K562 (cell line): ENCODE data around the gene CTDSP1. TPM values are rescaled to one million over a fixed set of nuclear protein-coding genes. Genes with fewer than 3 reads are reported as not detected.

Experiments
- BRF1 ChIP-seq: IDR thresholded peaks from 3 replicates; pipeline ENCODE4 v1.6.1; 2011; ENCODE audit warnings: borderline replicate concordance, mild to moderate bottlenecking; ENCODE audit not compliant: insufficient read length; ENCODE audit errors: extremely low read depth
- CHD7 ChIP-seq: fragments of 200-600 bp; sonication (generic); IDR thresholded peaks from one replicate; pipeline ENCODE4 v1.6.1; 2012; ENCODE audit warnings: mild to moderate bottlenecking, low read depth, low read length, inconsistent platforms
- CUX1 ChIP-seq: fragments of 200-800 bp; sonication (Bioruptor generic); IDR thresholded peaks from 2 replicates; pipeline ENCODE4 v1.6.1; 2016; ENCODE audit warnings: missing genetic modification characterization, missing compliant biosample characterization
- ZKSCAN1 ChIP-seq: fragments of 150-350 bp; IDR thresholded peaks from 2 replicates; pipeline ENCODE4 v1.6.1; 2016; ENCODE audit warnings: low read depth, low read length
- polyA plus RNA-seq, 8 experiments: library from polyadenylated mRNA; depleted of rRNA in 4 of 8; stranded (reverse) in 5 of 8; unstranded in 3 of 8; fragments of >200 nt; fragmentation: Nextera tagmentation in 2 of 8; fragmentation: Illumina TruSeq in 1 of 8; extraction: Ambion mirVana in 2 of 8; extraction: Trizol in 1 of 8; gene quantifications; 2 replicates each; pipeline versions ENCODE4 v1.2.1 to v1.2.3, GENCODE V29; 2011 to 2014; ENCODE audit warnings: inconsistent platforms in 1 of 8, missing spikeins in 1 of 8
- total RNA-seq, 7 experiments: library from RNA; depleted of rRNA in 6 of 7; stranded (reverse); fragments of >200 nt in 6 of 7; fragmentation: Illumina TruSeq in 2 of 7; extraction: Trizol in 2 of 7; gene quantifications; 2 replicates each; pipeline versions ENCODE4 v1.2.1 to v1.2.3, GENCODE V29; 2011 to 2021; ENCODE audit warnings: low replicate concordance in 1 of 7

Gene CTDSP1
- total and polyA plus RNA-seq, 9 of the 15 experiments (the other 6 are each of a cell fraction or from before 2014, with no cell fraction given) = 2.4 to 74.8 (median 45.8) TPM

DNA sequence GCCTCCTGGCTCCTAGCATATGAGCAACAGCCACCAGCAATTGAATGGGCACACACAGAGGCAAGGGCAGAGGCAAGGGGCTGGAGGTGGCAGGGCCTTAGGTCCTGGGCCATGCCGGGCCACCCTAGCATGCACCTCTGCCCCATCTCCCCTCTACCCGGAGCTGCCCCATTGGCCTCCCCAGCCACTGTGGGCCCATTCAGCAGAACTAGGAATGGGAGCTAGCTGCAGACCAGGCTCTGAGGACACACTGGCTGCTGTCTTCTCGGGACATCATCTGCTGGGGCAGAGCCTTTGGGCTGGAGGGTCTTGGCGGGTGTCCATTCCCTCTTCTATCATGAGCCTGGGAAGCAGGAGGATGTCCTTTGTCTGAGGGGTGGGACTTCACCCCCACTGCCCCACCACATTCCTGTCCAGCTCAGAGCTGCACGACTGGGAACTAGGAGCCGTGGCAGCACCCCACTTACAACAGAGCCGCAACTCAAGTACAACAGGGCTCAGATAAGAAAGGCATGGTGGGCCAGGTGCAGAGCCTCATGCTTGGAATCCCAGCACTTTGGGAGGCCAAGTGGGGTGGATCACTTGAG, 20.1 kb downstream of the CTDSP1 start (continued):
- no peak for TF ChIP-seq CHD7
- no peak for TF ChIP-seq BRF1
- no peak for TF ChIP-seq ZKSCAN1
- no peak for TF ChIP-seq CUX1 (CRISPR knock-in tag)
